ENCODE data around the gene POLR3C. TPM values are rescaled to one million over a fixed set of nuclear protein-coding genes. Genes with fewer than 3 reads are reported as not detected.
A peak's percentile ranks its signal among the peaks of the same experiment; 100 is the strongest.

POLR3C gene
- total RNA-seq, 4 donors from 2014 or later: 15.0 to 31.7 (median 21.0) TPM

- Histone ChIP-seq H3K27me3 (no peaks in the 10 kb centered on the region), H3K4me3 (no peak overlapping the region), H3K9me3 (no peaks in the 10 kb centered on the region), H3K27ac (peak overlapping the region; percentile 50 to 90 (median 76)), H3K36me3 (no peaks in the 10 kb centered on the region), H3K4me1 (peaks cover 6 to 49% (median 11%) of the 10 kb centered on the region in 3 donors)
- TF ChIP-seq POLR2A (IDR thresholded peaks at IDR 0.05) (no peak), CTCF (IDR thresholded peaks at IDR 0.05) (no peak)
- WGBS, 2 donors: 39 to 68% methylated on average over 5 of the region's 5 CpGs
- intact Hi-C loops (cut with DNase I): no loop called here
- DNase-seq: no peak
These were observed 55.8 kb downstream of the POLR3C start for GRCh38 chr1:145879775-145880174.

- Histone ChIP-seq H3K36me3 (no peaks in the 10 kb centered on the region), H3K9me3 (no peaks in the 10 kb centered on the region), H3K4me3 (peak overlapping the region in 3 of 4 donors; percentile 58 to 85 (median 72)), H3K27me3 (no peaks in the 10 kb centered on the region), H3K4me1 (peaks cover 6 to 52% (median 11%) of the 10 kb centered on the region in 3 donors), H3K27ac (no peak overlapping the region)
- WGBS, 2 donors: 67 to 83% methylated on average over 1 of the region's 1 CpG
- intact Hi-C loops (cut with DNase I): no loop called here
- no peak for DNase-seq
- no peak for TF ChIP-seq CTCF (IDR thresholded peaks at IDR 0.05)
- TF ChIP-seq POLR2A (IDR thresholded peaks at IDR 0.05): no peak
These were observed 60.7 kb downstream of the POLR3C start for GRCh38 chr1:145884675-145885074.

GRCh38 chr1:145885738-145886287 lies 61.8 kb downstream of the POLR3C start, which contains the start of gene ANKRD35:
TSS of gene ANKRD35 (minus strand) at chr1:145885866. CDS start at chr1:145885758, 108 bp downstream.
- WGBS, 2 donors: 0 to 1% methylated on average over 13 to 16 of the region's 36 CpGs
- H3K36me3 ChIP-seq: no peaks in the 10 kb centered on the region
- H3K4me1 ChIP-seq: peaks cover 9 to 52% (median 11%) of the 10 kb centered on the region in 3 donors
- DNase-seq: no peak
- peak within 1 kb of the TSS; percentile 41 to 77 (median 57) for H3K27ac ChIP-seq
- peak within 1 kb of the TSS; percentile 58 to 85 (median 68) for H3K4me3 ChIP-seq
- intact Hi-C loops (cut with DNase I): no loop called here
- no peaks in the 10 kb centered on the region for H3K9me3 ChIP-seq
- TF ChIP-seq POLR2A (IDR thresholded peaks at IDR 0.05): no peak
- TF ChIP-seq CTCF (IDR thresholded peaks at IDR 0.05): no peak
- H3K27me3 ChIP-seq: no peaks in the 10 kb centered on the region

GRCh38 chr1:145886390-145886789 lies 62.4 kb downstream of the POLR3C start:
- Histone ChIP-seq H3K4me3 (peak overlapping the region; percentile 58 to 85 (median 68)), H3K9me3 (no peaks in the 10 kb centered on the region), H3K36me3 (no peaks in the 10 kb centered on the region), H3K4me1 (peaks cover 15 to 55% (median 17%) of the 10 kb centered on the region in 3 donors), H3K27me3 (no peaks in the 10 kb centered on the region), H3K27ac (peak overlapping the region; percentile 41 to 77 (median 57))
- no peak for TF ChIP-seq CTCF (IDR thresholded peaks at IDR 0.05)
- no peak for TF ChIP-seq POLR2A (IDR thresholded peaks at IDR 0.05)
- intact Hi-C loops (cut with DNase I): no loop called here
- 45 to 49% methylated on average over 10 to 11 of the region's 11 CpGs for WGBS, 2 donors
- no peak for DNase-seq

- no peak for TF ChIP-seq CTCF (IDR thresholded peaks at IDR 0.05)
- no peak for TF ChIP-seq POLR2A (IDR thresholded peaks at IDR 0.05)
- no peaks in the 10 kb centered on the region for H3K9me3 ChIP-seq
- H3K36me3 ChIP-seq: no peaks in the 10 kb centered on the region
- no peaks in the 10 kb centered on the region for H3K27me3 ChIP-seq
- H3K4me3 ChIP-seq: no peak overlapping the region
- 55 to 64% methylated on average over 6 to 8 of the region's 8 CpGs for WGBS, 2 donors
- no peak for DNase-seq
- H3K4me1 ChIP-seq: peaks cover 19 to 59% (median 20%) of the 10 kb centered on the region in 3 donors
- no peak overlapping the region for H3K27ac ChIP-seq
- intact Hi-C loops (cut with DNase I): no loop called here
These were observed 62.8 kb downstream of the POLR3C start for GRCh38 chr1:145886816-145887215.

Data from esophagus squamous epithelium (tissue), 5 donors.